ENCODE measurements around the gene CCDC24.

GRCh38 chr1:43947874-43948437, 43.4 kb upstream of the CCDC24 start:
- no peak for TF ChIP-seq POLR2A (IDR thresholded peaks at IDR 0.05)
- TF ChIP-seq, protein P1, sequence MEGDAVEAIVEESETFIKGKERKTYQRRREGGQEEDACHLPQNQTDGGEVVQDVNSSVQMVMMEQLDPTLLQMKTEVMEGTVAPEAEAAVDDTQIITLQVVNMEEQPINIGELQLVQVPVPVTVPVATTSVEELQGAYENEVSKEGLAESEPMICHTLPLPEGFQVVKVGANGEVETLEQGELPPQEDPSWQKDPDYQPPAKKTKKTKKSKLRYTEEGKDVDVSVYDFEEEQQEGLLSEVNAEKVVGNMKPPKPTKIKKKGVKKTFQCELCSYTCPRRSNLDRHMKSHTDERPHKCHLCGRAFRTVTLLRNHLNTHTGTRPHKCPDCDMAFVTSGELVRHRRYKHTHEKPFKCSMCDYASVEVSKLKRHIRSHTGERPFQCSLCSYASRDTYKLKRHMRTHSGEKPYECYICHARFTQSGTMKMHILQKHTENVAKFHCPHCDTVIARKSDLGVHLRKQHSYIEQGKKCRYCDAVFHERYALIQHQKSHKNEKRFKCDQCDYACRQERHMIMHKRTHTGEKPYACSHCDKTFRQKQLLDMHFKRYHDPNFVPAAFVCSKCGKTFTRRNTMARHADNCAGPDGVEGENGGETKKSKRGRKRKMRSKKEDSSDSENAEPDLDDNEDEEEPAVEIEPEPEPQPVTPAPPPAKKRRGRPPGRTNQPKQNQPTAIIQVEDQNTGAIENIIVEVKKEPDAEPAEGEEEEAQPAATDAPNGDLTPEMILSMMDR (IDR thresholded peaks at IDR 0.05 in 4 of 5, conservative IDR thresholded peaks at IDR 0.05 in 1 of 5) = no peak

Data from gastrocnemius medialis (tissue), 4 donors.